Measurements from ENCODE around the gene AHSG.
"Not testable (repeated sequence)": the region's sequence is repeated elsewhere in the genome, so short reads cannot be mapped to it uniquely, and the experiment has no call there.

The AHSG gene

GRCh38 chr3:186612721-186613636 is at the start of gene AHSG:
Gene AHSG, plus strand, starts transcription at chr3:186613060. Its CDS starts 82 bp downstream, at chr3:186613142.
- in situ Hi-C loops (cut with MboI; ENCODE audit: low sequenced_read_pairs) = no loop called here

DNA sequence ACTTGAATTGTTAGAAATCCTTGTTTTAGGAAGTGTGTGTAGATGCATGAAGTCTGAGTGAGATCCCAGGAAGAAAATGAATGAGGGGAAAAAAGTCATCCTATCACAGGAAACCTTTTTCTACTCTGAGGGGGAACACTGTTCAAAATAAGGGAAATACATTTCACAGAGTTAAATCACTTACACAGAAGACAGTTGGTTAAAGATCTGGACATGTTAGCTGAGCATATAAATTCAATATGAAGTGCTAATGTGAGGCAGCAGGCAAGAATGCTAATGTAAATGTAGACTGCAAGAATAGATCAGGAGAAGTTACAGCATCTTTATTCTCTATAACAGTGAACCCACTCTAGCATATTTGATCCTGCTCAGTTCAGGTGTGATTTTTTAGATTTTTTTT is 48.3 kb upstream of the AHSG start:
- in situ Hi-C loops (cut with MboI; ENCODE audit: low sequenced_read_pairs) = no loop called here

GRCh38 chr3:186566772-186567071 is 46.1 kb upstream of the AHSG start:
- in situ Hi-C loops (cut with MboI; ENCODE audit: low sequenced_read_pairs) = no loop called here

GRCh38 chr3:186567072-186567921 is 45.6 kb upstream of the AHSG start, which contains the start of gene TBCCD1:
Gene TBCCD1, minus strand, starts transcription at chr3:186567339. Its CDS starts 3,010 bp downstream, at chr3:186564329.
- in situ Hi-C loops (cut with MboI; ENCODE audit: low sequenced_read_pairs) = no loop called here

- in situ Hi-C loops (cut with MboI; ENCODE audit: low sequenced_read_pairs) = not testable (repeated sequence)
Observed at GRCh38 chr3:186569361-186569760, 43.5 kb upstream of the AHSG start.

DNA sequence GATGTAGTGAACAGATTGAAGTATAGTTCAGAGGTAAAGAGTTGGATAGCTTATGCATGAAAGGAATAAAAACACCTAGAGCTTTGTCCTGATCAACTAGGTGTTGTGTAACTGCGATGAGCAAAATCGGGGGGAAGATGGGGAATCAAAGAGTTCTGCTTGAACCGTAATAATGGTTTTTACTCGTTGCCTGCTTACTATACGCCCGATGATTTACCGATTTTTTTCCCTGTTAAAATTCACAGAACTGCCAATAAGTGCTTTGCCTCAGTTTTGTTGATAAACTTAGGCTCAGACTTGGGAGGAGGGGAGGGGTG is 43.1 kb upstream of the AHSG start:
- in situ Hi-C loops (cut with MboI; ENCODE audit: low sequenced_read_pairs) = no loop called here

DNA sequence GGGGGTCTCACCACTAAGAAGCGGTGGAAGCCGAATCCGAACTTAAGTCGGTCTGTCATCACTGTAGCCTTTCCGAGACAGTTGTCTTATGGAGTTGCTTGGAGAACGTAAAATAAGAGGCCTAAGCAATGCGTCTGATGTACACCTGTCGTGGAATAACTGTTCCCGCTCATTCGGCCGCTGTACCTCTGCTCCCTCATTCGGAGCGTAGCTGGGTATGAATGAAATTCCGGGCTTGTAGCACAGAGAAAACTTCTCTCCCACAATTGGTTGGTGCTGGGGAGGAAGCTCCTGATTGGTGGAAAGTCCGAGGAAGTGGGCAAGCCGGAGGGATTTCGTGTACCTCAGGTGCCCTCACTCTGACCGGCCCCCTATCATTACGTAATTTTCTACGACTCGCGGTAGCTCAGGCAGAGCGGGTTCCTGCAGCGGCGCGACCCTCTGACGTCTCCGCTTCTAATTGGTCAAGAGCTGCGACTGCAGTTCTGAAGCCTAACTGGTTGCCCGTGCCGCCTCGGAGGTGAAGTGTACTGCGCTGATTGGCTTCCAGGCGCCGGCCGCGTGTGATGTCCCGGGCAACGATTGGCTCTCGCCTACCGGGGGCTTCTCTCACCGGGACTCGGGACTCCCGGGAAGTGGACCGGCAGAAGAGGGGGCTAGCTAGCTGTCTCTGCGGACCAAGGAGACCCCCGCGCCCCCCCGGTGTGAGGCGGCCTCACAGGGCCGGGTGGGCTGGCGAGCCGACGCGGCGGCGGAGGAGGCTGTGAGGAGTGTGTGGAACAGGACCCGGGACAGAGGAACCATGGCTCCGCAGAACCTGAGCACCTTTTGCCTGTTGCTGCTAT is 42.5 kb upstream of the AHSG start, which contains the start of gene DNAJB11:
Gene DNAJB11, plus strand, starts transcription at position 625 of the 845 bp plus-strand sequence. Its CDS starts 178 bp downstream, at position 803.
- in situ Hi-C loops (cut with MboI; ENCODE audit: low sequenced_read_pairs) = no loop called here

DNA sequence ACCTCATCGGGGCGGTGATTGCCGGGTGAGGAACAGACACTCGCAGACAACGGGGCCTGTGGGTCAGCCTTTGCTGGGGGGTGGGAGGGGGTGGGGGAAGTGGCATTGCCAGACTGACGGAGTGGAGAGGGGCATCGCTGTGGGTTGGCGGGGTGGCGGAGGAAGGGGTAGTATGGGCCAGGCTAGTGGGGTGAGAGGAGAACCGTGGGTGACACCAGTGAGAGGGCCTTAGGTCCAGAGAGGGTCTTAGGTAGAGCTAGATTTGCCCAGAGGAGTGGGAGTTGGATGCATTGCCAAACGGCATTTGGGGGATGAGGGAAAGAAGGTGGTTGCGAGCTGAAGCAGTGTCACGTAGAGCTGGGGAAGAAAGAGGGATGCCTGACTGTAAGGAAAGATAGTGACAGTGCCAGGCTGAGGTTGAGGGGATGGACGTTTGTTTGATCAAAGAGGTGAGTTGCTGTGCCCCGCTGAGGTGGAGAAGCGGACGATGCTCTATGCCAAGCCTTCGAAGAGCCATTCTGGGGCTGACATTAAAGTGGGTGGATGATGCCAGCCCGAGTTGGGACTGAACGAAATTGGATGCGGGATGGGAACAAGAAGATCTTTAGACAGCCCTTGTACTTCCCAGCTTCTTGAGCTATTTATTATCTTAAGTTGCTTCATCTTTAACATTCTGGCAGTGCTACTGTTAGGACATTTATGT is 41.8 kb upstream of the AHSG start:
- in situ Hi-C loops (cut with MboI; ENCODE audit: low sequenced_read_pairs) = no loop called here

- in situ Hi-C loops (cut with MboI; ENCODE audit: low sequenced_read_pairs) = no loop called here
Observed at GRCh38 chr3:186571644-186572013, 41.2 kb upstream of the AHSG start.

- in situ Hi-C loops (cut with MboI; ENCODE audit: low sequenced_read_pairs) = no loop called here
Observed at GRCh38 chr3:186577521-186577920, 35.3 kb upstream of the AHSG start.

- in situ Hi-C loops (cut with MboI; ENCODE audit: low sequenced_read_pairs) = no loop called here
Observed at GRCh38 chr3:186580785-186581184, 32.1 kb upstream of the AHSG start.

DNA sequence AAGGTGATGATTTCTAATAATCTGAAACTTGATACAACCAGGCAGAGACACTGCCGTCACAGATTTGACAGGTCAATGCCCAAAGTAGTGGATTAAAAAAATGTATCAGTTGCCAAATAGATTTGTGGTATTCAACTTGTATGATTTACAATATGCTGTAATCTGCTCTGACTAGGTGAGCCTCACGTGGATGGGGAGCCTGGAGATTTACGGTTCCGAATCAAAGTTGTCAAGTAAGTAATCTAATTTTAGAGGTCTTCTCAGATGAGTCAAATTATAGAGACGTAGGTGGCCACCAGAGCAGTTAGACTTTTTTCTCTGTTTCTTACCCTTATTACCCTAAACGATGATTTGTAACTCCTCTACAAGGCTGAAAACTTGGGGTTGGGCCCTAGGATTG is 30.3 kb upstream of the AHSG start:
- in situ Hi-C loops (cut with MboI; ENCODE audit: low sequenced_read_pairs) = no loop called here

GRCh38 chr3:186583831-186584230 is 29.0 kb upstream of the AHSG start:
- in situ Hi-C loops (cut with MboI; ENCODE audit: low sequenced_read_pairs) = no loop called here

- in situ Hi-C loops (cut with MboI; ENCODE audit: low sequenced_read_pairs) = not testable (repeated sequence)
Observed at GRCh38 chr3:186586245-186586644, 26.6 kb upstream of the AHSG start.

DNA sequence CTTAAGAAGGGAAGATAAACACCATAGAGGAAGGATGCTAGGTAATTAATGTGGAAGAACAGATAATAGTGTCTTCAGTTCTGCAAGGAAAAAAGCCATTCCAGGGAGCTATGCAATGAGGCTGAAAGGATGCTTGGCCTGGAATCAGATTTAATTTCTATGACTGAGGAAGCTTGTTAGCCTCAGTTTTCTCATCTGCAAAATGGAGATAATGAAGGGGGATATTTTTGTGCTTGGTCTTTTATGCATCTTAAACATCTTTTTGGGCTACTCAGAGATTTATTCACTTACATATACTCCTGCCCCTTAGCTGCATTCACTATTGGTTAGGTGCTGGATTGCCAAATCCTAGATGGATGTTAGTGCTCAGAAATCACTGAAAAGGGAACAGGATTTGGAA is 25.7 kb upstream of the AHSG start:
- in situ Hi-C loops (cut with MboI; ENCODE audit: low sequenced_read_pairs) = no loop called here

DNA sequence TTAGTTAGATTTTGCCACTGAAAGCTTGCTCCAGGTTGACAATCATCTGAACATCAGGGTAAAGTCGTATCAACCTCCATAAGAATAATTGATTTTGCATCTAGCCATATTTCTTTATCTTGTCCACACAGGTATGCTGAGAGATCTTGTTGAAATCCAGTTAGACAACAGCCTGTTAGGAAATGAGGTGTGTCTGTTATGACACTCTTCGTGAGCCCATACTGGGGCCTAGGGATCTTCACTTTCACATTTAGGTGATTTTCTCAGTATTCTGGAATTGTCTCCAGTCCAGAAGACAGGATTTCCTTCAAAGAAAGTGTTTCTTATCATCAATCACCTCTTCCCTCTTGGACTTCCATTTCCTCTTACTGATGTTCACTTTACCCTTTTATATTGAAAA is 24.2 kb upstream of the AHSG start:
- in situ Hi-C loops (cut with MboI; ENCODE audit: low sequenced_read_pairs) = no loop called here

- in situ Hi-C loops (cut with MboI; ENCODE audit: low sequenced_read_pairs) = no loop called here
Observed at GRCh38 chr3:186589121-186589520, 23.7 kb upstream of the AHSG start.

DNA sequence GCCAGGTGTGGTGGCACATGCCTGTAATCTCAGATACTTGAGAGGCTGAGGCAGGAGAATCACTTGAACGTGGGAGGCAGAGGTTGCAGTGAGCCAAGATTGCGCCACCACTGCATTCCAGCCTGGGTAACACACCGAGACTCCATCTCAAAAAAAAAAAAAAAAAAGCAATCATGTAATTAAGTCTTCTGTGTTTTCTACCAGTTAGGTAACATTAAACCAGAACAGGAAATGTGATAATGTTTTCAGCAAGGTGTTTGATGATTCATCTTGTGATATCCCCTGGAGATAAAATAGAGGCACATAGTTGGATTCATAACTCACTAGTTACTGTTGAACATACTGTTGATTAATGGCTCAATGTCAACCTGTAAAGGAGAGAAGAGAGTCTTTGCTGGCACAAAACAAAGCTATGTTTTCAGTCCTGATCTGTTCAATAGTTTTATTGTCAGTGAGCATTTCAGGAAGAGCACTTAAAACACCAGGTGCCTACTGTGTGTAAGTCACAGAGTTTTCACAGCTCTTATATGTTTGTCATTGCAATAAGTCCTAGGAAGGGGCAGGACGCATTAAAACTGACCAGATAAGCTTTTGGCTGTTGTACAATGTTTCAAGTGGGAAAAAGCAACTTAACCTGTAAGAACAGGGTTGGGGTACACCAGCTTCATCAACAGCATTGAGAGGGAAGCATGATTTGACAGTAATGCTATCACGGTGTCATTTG is 22.8 kb upstream of the AHSG start:
- in situ Hi-C loops (cut with MboI; ENCODE audit: low sequenced_read_pairs) = no loop called here

DNA sequence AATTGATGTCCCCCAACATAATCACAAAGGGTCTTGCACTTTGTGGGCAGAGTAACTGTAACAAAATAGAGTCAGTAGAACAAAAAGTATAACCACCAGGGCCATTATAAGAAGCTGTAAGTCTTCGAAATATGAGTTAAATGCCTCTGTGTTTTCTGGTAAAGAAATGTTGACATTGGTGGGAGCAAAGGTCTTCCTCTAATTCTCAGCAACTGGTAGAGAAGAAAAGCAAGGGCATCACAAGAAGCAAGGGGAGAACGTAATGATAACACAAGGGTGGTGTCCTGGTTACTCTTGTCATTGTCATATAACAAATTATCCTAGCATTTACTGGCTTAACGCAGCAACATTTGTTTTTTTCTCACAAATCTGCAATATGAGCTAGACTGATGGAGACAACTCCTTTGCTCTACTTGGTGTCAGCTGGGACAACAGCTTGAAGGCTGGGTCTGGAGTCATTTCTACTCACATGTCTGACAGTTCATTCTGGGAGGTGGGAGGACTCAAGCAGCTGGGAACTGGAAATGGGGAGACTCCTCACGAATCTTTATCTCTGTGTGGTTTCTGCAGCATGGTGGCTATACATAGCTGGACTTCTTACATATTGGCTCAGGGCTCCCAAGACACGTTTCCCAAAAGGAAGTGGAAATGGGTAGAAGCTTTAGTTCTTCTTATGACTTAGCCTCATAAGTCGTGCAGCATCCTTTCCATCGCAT is 22.1 kb upstream of the AHSG start:
- in situ Hi-C loops (cut with MboI; ENCODE audit: low sequenced_read_pairs) = no loop called here
